CD4-positive, alpha-beta T cell treated with Interleukin-6 for 4 hours (primary cell): ENCODE data around the gene SLC25A33.
"Not testable (repeated sequence)": the region's sequence is repeated elsewhere in the genome, so short reads cannot be mapped to it uniquely, and the experiment has no call there.

Source experiments
- DNase-seq: peaks from one replicate; pipeline ENCODE4 v3.0.0-alpha.2; 2020; ENCODE audit warnings: mixed read lengths

SLC25A33 gene

DNA sequence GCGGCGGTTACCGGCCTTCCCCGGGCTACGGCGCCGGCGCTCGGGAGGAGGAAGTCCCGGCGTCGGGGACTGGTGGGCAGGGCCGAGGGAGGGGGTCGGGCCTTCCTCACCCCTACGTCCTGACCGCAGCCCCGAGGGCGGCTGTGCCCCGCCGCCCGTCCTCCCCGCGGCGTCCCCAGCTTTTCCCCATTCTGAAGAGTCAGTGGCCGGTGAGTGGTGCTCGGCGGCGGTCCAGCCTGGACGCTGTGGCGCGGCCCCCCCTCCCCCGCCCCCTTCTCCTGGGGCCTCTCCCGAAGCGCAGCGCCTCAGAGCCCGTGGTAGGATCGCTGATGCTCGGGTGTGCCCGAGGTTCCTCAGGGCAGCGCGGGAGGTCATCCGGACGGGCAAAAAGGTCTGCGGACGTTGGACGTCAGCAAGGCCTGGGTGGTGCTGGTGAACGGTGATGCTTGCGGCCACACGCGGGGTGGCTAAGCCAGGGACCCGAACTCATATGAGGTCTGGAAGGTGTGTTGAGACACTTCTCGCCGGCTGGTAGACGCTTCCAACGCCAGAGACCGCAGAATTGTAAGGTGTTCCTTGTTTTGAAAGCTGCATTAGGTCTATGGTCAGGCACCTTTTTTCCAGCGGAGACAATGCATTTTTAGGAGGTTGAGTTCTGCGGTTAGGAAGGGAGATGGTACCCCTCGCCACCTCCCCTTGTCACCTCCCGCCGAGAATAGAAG, 725 bp downstream of the SLC25A33 start:
- DNase-seq = peak; percentile 59

DNA sequence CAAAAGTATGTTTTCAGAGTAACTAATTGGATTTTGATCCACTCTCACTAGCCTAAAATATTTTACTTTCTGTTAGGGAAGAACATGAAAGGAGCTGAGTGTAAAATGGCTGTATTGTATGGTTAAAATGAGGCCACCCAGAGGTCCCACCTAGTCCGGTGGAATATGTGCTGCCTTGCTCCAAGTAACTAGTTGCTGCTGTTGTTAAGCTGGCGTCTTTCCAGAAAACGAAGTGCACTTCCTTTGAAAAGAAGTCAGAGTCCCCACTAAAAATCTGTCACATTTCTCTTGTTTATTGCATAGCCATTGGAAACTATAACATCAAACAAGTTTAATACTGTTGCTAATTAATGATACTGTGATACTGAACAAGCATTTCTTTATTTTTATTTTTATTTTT, 3.2 kb downstream of the SLC25A33 start:
- DNase-seq = peak; percentile 5

DNA sequence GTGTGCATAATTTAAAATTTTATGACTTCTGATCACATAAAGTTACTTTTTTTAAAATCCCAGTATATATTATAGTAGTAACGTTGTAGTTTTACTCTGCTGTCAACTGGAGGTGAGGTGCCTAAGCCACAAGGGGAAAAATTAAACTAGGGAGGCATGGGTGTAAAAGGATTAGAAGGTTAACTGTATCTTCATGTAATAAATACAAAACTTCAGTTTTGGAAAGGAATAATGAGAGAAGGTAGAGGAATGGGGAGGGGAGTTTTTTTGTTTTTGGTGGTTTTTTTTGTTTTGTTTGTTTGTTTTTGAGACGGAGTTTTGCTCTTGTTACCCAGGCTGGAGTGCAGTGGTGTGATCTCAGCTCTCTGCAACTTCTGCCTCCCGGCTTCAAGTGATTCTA, 5.7 kb downstream of the SLC25A33 start:
- DNase-seq = no peak

DNA sequence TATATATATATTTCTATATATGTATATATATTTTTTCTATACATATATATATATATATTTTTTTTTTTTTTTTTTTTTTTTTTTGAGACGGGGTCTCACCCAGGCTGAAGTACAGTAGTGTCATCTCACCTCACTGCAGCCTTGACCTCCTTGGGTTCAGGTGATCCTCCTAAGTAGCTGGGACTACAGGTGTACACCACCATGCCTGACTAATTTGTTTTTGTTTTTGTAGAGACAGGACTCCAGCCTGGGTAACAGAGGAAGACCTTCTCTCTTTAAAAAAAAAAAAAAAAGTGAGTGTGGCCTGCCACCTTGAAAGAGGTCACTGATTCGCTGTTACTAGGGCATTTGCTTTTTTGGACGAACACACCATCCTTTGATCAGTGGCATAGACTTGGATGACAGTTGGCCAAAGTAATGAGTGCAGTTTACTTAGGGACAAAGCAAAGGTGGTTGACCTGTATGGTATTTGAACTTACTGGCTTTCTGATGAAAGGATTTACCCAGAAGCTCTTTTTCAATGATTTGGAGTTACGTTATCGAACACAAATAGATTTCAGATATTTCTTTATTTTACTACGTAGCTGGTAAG, 10.8 kb downstream of the SLC25A33 start:
- DNase-seq = no peak

DNA sequence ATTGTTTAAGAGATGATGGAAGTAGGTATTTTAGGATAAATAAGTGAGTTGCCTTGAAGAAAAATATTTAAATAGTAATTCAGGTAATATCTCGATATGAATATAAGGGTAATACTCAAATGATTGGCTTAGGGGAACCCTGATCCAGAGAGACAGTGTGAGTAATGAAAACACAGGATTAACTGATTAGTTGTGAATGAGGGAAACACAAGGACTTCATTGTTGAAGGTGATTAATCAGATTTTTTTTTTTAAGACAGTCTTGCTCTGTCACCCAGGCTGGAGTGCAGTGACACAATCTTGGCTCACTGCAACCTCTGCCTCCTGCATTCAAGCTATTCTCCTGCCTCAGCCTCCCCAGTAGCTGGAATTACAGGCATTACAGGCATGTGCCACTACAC, 12.7 kb downstream of the SLC25A33 start:
- DNase-seq = no peak

DNA sequence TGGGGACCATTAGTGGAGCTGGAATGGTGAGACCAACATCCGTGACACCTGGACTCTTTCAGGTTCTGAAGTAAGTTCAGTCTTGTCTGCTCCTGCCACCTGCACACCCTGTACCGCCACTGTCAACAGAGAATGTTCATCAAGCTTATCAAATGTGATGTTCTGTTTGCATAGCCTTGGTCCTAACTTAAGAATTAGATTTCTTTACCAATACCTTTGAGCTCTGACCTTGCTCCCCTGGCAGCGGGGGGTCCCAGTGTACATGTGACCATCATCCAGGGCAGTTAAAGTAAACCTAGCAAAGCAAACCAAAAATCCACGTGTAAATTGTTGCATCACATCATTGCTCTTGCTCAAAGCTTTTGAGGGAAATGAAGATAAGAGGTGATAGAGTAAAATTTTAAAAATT, 14.5 kb downstream of the SLC25A33 start:
- DNase-seq = no peak

DNA sequence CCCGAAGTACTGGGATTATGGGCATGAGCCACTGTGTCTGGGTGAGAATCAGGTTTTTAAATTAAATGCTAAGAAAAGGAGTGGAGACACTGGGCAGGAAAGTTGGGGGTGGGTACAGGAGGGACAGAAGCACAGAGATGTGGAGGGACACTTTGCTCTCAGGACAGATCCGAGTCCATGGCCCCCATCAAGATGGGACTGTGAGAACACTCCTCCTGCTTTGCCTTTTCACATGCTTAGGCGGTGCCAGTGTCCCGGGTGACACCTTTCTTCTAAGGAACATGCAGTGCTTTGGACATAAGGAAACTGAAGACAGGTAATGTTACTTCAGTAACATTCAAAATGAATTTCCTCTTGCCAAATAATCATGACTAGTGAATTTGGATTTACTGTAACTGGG, 16.7 kb downstream of the SLC25A33 start:
- no peak for DNase-seq

DNA sequence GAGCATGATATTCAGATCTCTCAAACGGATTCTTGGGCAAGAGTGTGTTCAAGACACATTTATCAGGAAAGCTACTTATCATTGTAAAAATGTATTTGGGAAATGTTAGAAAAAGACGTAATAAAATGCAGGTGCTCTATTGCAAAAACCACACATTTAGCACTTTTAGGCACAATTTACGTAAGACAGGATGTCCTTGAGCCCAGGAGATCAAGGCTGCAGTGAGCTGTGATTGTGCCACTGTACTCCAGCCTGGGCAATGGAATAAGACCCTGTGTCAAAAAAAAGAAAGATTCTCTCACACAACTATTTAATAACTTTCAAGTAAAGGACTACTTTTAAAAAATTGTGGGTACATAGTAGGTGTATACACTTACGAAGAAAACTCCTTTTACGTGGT, 18.4 kb downstream of the SLC25A33 start:
- no peak for DNase-seq

DNA sequence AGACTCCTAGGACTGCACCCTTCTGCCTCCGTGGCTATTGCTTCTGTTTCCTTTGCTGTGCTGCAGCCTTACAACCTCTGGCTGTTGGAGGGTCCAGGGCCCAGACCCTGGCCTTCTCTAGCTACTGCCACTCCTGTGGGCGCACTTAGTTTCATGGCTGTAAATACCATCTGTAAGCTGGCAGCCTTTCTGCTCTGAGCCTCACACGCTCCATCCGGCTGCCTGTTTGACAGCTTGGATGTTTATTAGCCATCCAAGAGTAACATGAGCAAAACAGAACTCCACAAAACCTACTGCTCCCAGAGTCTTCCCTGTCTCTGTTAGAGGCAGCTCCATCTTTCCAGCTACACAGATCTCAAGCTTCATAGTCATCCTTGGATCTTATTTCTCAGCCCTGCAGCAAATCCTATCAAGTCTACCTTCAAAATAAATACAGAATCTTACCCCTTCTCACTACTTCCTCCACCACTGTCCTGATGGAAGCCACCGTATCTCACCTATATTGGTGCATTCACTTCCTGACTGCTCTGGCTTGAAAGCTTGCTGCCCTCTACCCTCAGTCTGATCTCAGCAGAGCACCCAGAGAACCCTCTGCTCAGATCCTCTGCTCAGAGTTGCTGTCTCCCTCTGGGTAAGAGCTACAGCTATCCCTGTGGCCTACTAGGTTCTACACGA, 19.1 kb downstream of the SLC25A33 start:
- peak; percentile 26 for DNase-seq

DNA sequence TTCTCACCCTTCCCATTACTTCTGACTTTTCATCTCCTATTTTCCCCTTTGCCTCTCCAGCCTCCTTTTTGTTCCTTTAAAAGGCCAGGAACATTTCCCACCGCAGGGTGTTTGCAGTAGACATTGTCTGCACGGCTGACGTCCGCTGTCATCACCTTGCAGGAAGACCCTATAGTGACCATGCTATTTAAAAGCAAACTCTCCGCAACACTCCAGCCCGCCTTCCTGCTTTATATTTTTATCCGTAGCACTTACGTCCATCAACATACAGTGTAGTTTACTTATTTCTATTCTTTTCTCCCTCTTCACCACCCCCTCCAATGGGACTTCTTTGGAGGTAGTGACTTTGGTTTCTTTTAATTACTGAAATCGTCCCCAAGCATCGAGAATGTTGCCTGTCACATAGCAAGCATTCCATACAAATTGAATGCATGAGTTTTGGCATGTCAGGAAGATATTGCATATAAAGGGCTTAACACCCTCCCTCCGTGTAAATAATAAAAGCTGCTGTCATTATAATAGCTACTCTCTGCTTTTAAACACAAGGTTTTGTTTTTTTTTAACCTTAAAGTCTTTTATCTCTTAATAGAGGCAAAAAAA, 19.8 kb downstream of the SLC25A33 start:
- no peak for DNase-seq

DNA sequence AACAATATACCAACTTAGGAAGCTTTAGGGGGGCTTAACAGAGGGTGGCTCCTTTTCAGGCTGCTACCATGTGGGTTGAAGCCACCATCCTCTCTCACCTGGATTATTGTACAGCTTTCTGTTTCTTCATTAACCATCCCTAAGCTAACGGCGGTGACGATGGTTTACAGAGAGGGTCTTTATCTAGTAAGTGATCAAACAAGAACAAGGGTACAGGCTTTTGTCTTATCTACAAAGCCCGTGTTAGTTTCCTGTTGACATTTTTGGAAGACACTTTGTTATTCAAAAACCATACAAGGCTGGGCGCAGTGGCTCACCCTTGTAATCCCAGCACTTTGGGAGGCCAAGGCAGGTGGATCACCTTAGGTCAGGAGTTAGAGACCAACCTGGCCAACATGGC, 20.4 kb downstream of the SLC25A33 start:
- DNase-seq = peak; percentile 6

DNA sequence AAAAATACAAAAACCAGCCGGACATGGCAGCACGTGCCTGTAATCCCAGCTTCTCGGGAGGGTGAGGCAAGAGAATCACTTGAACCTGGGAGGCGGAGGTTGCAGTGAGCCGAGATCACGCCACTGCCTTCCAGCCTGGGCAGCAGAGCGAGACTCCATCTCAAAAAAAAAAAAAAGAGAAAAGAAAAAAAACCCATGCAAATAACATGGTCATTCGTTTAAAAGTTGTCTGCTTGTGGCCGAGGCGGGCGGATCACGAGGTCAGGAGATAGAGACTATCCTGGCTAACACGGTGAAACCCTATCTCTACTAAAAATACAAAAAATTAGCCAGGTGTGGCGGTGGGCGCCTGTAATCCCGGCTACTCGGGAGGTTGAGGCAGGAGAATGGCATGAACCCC, 20.8 kb downstream of the SLC25A33 start:
- DNase-seq = not testable (repeated sequence)

DNA sequence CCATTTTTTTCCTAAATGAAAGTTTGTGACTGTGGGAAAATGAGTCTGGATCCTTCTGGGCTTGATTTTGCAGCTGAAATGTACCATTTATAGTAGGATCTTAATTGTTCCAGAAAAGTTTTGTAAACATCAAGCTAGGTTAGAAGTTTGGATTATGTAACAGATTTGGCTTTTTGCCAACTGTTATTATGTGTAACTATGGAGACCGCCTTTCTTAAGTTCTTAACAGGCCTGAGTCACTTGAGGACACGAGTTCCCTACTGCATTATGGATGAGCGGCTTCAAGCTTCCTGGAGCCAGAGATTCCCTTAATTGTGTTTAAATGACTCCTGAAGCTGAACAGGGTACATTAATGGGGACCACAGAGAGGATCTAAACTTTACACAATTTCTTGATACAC, 22.2 kb downstream of the SLC25A33 start:
- DNase-seq = no peak

DNA sequence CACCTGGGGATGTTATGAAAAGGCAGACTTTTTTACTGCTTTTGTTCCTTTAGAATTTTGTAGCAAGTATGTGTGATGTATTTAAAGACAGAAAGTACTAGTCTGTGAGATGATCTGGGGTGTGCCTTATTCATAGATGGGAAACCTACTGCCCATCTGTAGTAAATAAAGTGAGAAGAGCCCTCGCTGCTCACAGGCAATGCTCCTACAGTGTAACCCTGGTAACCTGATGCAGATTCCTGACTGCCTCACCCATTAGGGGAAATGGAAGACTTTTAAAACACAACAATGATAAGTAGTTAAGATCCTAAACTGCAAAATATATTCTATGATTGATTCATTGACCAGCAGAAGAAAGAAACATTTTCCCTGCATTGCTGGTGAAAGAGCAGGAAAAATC, 30.0 kb downstream of the SLC25A33 start:
- DNase-seq = no peak

DNA sequence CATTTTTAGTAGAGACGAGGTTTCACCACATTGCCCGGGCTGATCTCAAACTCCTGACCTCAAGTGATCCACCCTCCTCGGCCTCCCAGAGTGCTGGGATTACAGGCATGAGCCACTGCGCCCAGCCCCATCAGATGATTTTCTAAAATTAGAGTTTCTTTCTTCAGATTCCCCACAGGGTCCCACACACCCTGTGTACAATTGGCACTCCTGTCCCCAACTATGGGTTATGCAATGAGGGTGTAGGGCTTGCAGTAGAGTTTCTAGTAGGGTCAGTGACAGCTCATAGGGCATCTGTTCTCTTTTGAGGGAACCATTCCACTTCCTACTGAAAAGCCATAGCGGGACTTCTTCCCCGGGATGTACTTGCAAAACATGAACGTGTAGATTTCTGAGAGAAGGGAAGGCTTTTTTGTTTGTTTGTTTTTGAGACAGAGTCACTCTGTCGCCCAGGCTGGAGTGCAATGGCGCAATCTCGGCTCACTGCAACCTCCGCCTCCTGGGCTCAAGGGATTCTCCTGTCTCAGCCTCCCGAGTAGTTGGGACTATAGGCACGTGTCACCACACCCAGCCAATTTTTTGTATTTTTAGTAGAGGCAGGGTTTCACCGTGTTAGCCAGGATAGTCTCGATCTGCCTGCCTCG, 31.7 kb downstream of the SLC25A33 start:
- DNase-seq = not testable (repeated sequence)

DNA sequence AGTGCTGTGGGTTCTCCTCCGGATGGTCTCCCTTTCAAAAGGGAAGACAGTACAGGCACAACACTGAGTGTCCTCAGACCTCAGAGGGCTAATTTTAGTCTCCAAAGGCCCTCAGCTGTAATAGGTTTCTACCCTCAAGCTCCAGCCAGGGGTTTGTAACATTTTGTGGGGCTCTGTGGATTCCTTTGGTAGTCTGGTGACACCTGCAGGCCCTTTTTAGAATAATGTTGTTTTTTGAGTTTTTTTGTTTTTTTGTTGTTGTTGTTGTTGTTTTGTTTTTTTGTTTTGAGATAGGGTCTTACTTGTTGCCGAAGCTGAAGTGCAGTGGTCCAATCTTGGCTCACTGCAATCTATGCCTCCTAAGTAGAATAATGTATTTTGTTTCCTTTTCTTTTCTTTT, 34.5 kb downstream of the SLC25A33 start:
- no peak for DNase-seq

DNA sequence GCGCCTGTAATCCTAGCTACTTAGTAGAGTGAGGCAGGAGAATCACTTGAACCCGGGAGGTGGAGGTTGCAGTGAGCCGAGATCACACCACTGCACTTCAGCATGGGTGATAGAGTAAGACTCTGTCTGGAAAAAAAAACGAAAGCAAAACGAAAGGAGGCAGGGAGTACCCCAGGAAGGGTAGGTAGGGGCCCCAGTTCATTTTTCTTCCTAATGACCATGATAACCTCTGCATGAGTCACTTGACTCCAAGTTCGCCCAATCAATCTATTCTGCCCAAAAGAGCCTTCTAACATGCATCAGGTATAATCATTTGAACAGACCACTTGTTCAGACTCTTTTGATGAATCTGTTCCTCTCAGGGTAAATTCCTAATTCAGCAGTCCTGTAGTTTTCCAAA, 36.2 kb downstream of the SLC25A33 start:
- no peak for DNase-seq

DNA sequence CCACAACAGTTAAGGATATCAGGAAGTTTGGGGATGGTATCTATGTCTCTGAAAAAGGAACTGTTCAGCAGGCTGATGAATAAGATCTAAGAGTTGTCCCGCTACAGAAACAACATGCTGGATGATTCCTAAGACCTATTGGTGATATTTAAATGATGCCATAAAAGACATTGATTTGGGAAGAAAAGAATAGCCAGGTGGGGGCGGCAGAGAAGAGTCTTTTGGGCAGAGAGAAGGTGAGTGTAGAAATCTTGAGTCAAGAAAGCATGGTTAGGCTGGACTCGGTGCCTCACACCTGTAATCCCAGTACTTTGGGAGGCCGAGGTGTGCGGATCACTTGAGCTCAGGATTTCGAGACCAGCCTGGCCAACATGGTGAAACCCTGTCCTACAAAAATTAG, 37.6 kb downstream of the SLC25A33 start:
- no peak for DNase-seq

DNA sequence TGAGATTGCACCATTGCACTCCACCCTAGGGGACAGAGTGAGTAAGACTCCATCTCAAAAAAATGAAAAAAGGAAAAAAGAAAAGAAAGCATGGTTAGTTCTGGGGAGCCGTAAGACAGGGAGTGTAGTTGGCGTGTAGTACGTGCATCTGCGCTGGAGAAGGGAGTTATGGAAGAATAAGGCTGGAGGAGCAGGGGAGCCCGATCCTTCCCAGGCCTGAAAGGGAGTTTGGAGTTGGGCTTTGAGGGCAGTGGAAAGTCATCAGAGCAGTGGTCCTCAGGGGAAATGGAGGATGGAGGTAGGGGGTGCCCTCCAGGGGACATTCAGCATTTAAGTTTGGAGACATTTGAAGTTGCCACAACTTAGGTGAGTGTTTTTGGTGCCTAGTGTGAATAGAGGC, 38.2 kb downstream of the SLC25A33 start:
- no peak for DNase-seq

DNA sequence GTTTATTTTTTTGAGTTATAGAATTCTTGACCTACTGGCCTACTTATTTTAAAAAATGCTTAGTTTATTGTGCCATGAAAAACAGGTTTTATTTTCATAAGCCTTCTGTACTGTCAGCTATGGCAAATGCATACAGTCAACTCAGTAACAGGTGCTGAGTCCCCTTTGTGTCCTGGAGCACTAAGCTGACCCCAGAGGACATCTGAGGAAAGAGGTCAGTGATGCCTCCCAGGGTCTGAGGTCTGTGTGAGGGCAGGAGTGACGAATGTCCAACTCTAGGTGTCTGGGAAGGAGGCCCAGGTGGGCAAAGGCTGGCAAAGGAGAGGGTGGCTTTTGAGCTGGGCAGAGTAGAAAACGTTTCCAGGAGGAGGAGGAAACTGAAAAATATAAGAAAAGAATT, 41.7 kb downstream of the SLC25A33 start:
- no peak for DNase-seq

DNA sequence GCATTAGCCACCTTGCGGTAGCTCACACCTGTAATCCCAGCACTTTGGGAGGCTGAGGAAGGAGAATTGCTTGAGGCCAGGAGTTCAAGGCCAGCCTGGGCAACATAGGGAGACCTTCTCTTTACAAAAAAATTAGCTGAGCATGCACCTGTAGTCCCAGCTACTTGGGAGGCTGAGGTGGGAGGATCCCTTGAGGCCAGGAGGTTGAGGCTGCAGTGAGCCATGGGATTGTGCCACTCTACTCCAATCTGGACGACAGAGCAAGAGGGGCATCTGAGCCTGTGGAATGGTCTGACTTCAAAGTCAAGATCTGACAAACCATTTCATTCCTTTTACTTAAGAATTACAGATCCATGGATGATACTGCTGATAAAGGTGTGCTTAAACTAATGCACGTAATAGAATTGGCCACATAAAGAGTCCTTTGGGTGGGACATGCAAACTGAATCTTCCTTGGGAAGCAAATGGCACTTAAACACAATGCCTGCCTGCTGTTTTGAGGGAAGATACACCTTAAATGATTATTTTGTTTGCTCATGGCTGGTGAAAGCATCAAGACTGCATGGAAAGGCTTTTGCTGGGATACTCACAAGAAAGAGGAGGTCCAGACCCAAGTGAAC, 47.0 kb downstream of the SLC25A33 start:
- DNase-seq = no peak

DNA sequence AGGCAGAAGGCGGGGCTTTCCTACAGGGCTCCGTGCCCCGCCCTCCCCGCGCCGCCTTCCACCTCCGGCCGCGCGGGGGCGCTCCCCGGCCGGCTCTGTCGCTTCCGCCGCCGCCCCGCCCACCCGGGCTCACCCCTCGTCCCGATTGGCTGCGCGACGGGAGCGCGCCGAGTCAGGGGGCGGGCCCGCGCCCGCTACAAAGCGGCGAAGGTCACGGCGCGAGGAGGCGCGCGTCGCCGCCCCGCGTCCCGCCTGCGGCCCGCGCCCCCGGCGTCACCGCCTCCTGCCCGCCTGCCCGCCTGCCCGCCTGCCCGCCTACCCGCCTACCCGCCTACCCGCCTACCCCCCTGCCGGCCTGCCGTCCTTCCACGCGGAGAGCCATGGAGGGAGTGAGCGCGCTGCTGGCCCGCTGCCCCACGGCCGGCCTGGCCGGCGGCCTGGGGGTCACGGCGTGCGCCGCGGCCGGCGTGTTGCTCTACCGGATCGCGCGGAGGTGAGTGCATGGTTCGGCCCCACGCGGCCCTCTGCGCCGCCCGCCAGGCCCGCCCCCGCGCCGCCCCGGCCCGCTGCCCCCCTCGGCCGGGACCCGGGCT, 49.4 kb downstream of the SLC25A33 start, which contains the start of gene TMEM201:
Gene TMEM201 (plus strand): TSS at position 361 of the 593 bp plus-strand sequence. CDS start 20 bp downstream, at position 381.
- DNase-seq = peak; percentile 96
